ENCODE results near the gene ANKRD36C.
"Not testable (repeated sequence)": the region's sequence is repeated elsewhere in the genome, so short reads cannot be mapped to it uniquely, and the experiment has no call there.

DNA sequence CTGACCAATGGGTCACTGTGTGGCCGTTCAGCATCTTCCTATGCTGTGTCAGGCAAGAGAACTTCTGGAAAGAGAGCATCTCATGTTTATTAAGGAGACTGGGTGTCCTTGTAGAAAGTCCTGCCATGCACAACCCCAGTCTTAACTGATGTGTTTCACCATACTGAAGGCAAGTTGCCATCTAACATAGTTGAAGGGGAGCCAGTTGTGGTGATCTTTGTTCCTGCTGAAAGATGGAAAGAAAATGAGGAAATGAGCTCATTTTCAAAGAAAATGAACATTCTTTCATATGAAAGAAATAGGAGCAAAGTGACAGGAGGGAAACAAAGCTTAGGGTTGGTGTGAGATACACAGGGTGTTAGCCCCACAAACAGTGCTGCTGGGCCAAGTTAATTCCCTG, 178.3 kb downstream of the ANKRD36C start:
- TF ChIP-seq, protein P1, sequence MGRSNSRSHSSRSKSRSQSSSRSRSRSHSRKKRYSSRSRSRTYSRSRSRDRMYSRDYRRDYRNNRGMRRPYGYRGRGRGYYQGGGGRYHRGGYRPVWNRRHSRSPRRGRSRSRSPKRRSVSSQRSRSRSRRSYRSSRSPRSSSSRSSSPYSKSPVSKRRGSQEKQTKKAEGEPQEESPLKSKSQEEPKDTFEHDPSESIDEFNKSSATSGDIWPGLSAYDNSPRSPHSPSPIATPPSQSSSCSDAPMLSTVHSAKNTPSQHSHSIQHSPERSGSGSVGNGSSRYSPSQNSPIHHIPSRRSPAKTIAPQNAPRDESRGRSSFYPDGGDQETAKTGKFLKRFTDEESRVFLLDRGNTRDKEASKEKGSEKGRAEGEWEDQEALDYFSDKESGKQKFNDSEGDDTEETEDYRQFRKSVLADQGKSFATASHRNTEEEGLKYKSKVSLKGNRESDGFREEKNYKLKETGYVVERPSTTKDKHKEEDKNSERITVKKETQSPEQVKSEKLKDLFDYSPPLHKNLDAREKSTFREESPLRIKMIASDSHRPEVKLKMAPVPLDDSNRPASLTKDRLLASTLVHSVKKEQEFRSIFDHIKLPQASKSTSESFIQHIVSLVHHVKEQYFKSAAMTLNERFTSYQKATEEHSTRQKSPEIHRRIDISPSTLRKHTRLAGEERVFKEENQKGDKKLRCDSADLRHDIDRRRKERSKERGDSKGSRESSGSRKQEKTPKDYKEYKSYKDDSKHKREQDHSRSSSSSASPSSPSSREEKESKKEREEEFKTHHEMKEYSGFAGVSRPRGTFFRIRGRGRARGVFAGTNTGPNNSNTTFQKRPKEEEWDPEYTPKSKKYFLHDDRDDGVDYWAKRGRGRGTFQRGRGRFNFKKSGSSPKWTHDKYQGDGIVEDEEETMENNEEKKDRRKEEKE (IDR thresholded peaks at IDR 0.05; ENCODE audit: borderline replicate concordance in 1 of 2, control insufficient read depth in 1 of 2, low read depth in 2 of 2, low read length in 1 of 2), result not testable (repeated sequence)
- not testable (repeated sequence) for TF ChIP-seq ZNF444 (CRISPR knock-in tag; IDR thresholded peaks at IDR 0.05); NR4A1 (CRISPR knock-in tag; IDR thresholded peaks at IDR 0.05); NR4A1 (tag; IDR thresholded peaks at IDR 0.05); CEBPB (tag; IDR thresholded peaks at IDR 0.05); JUNB (CRISPR knock-in tag; conservative IDR thresholded peaks at IDR 0.05); FOXK1 (CRISPR knock-in tag; IDR thresholded peaks at IDR 0.05; ENCODE audit: borderline replicate concordance); FOXK2 (conservative IDR thresholded peaks at IDR 0.05 in 1 of 2, IDR thresholded peaks at IDR 0.05 in 1 of 2; ENCODE audit: low read depth in 2 of 2); CREM (IDR thresholded peaks at IDR 0.05; ENCODE audit: low read depth); ZFPM2 (CRISPR knock-in tag; IDR thresholded peaks at IDR 0.05); SMAD4 (CRISPR knock-in tag; conservative IDR thresholded peaks at IDR 0.05)
- TF ChIP-seq, protein P2, sequence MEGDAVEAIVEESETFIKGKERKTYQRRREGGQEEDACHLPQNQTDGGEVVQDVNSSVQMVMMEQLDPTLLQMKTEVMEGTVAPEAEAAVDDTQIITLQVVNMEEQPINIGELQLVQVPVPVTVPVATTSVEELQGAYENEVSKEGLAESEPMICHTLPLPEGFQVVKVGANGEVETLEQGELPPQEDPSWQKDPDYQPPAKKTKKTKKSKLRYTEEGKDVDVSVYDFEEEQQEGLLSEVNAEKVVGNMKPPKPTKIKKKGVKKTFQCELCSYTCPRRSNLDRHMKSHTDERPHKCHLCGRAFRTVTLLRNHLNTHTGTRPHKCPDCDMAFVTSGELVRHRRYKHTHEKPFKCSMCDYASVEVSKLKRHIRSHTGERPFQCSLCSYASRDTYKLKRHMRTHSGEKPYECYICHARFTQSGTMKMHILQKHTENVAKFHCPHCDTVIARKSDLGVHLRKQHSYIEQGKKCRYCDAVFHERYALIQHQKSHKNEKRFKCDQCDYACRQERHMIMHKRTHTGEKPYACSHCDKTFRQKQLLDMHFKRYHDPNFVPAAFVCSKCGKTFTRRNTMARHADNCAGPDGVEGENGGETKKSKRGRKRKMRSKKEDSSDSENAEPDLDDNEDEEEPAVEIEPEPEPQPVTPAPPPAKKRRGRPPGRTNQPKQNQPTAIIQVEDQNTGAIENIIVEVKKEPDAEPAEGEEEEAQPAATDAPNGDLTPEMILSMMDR (IDR thresholded peaks at IDR 0.05 in 2 of 3, conservative IDR thresholded peaks at IDR 0.05 in 1 of 3; ENCODE audit: insufficient read depth in 2 of 3, low read depth in 1 of 3, low read length in 3 of 3), result not testable (repeated sequence)
- TF ChIP-seq, protein P3, sequence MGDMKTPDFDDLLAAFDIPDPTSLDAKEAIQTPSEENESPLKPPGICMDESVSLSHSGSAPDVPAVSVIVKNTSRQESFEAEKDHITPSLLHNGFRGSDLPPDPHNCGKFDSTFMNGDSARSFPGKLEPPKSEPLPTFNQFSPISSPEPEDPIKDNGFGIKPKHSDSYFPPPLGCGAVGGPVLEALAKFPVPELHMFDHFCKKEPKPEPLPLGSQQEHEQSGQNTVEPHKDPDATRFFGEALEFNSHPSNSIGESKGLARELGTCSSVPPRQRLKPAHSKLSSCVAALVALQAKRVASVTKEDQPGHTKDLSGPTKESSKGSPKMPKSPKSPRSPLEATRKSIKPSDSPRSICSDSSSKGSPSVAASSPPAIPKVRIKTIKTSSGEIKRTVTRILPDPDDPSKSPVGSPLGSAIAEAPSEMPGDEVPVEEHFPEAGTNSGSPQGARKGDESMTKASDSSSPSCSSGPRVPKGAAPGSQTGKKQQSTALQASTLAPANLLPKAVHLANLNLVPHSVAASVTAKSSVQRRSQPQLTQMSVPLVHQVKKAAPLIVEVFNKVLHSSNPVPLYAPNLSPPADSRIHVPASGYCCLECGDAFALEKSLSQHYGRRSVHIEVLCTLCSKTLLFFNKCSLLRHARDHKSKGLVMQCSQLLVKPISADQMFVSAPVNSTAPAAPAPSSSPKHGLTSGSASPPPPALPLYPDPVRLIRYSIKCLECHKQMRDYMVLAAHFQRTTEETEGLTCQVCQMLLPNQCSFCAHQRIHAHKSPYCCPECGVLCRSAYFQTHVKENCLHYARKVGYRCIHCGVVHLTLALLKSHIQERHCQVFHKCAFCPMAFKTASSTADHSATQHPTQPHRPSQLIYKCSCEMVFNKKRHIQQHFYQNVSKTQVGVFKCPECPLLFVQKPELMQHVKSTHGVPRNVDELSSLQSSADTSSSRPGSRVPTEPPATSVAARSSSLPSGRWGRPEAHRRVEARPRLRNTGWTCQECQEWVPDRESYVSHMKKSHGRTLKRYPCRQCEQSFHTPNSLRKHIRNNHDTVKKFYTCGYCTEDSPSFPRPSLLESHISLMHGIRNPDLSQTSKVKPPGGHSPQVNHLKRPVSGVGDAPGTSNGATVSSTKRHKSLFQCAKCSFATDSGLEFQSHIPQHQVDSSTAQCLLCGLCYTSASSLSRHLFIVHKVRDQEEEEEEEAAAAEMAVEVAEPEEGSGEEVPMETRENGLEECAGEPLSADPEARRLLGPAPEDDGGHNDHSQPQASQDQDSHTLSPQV (IDR thresholded peaks at IDR 0.05), result not testable (repeated sequence)

Data from K562 (cell line).